ENCODE data around the gene C13orf42.

- TF ChIP-seq CTCF (IDR thresholded peaks at IDR 0.05) (no peak), POLR2A (IDR thresholded peaks at IDR 0.05) (no peak)
Observed at GRCh38 chr13:51065372-51066090, 45.5 kb downstream of the C13orf42 start.

Measured in right lobe of liver (tissue), 4 donors.